MM.1S (cell line): Measurements from ENCODE around the gene DIP2B.

Source experiments
- EZH2 ChIP-seq: fragments of 300-600 bp; sonication (generic); optimal IDR thresholded peaks from 2 replicates; pipeline ENCODE3; 2017; ENCODE audit warnings: low read depth, mild to moderate bottlenecking, antibody characterized with exemption, low read length, mixed read lengths
- TF ChIP-seq, protein P1 (sequence below): fragments of 300-600 bp; sonication (generic); IDR thresholded peaks from 2 replicates; pipeline ENCODE4 v1.5.1; 2016; ENCODE audit warnings: antibody characterized with exemption, low read length, mixed read lengths

DNA sequence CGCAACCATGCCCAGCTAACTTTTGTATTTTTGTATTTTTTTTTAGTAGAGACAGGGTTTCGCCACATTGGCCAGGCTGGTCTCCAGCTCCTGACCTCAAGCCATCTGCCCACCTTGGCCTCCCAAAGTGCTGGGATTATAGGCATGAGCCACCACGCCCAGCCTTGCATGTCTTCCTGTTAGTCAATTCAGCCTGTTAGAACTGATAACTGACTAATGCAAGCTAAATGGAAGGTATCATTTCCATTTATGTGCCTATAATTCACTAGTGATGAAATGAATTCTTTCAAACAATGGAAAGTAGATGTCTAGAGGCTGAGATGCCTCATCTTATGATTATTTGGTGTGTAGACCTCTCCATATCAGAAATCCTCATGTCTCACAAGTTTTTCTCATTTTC is 37.3 kb upstream of the DIP2B start:
- TF ChIP-seq, protein P1, sequence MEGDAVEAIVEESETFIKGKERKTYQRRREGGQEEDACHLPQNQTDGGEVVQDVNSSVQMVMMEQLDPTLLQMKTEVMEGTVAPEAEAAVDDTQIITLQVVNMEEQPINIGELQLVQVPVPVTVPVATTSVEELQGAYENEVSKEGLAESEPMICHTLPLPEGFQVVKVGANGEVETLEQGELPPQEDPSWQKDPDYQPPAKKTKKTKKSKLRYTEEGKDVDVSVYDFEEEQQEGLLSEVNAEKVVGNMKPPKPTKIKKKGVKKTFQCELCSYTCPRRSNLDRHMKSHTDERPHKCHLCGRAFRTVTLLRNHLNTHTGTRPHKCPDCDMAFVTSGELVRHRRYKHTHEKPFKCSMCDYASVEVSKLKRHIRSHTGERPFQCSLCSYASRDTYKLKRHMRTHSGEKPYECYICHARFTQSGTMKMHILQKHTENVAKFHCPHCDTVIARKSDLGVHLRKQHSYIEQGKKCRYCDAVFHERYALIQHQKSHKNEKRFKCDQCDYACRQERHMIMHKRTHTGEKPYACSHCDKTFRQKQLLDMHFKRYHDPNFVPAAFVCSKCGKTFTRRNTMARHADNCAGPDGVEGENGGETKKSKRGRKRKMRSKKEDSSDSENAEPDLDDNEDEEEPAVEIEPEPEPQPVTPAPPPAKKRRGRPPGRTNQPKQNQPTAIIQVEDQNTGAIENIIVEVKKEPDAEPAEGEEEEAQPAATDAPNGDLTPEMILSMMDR: no peak
- no peak for TF ChIP-seq EZH2
